HG03460 (cell line): Measurements from ENCODE around the gene INPP5A.

Experiments used
- ATAC-seq: cut with Tn5 transposase; IDR thresholded peaks from one replicate; pipeline ENCODE4 v1.9.1; 2021; ENCODE audit not compliant: unreplicated experiment

INPP5A gene

GRCh38 chr10:132712291-132712690 is 174.7 kb downstream of the INPP5A start:
- no peak for ATAC-seq

- no peak for ATAC-seq
These were observed 175.2 kb downstream of the INPP5A start for GRCh38 chr10:132712743-132713142.

GRCh38 chr10:132713421-132714095 is 176.0 kb downstream of the INPP5A start:
- ATAC-seq, result no peak

- ATAC-seq, result no peak
These were observed 176.8 kb downstream of the INPP5A start for GRCh38 chr10:132714096-132714985.

- ATAC-seq, result no peak
These were observed 177.6 kb downstream of the INPP5A start for GRCh38 chr10:132714986-132715775.

- ATAC-seq, result no peak
These were observed 178.4 kb downstream of the INPP5A start for GRCh38 chr10:132715776-132716680.

- no peak for ATAC-seq
These were observed 179.3 kb downstream of the INPP5A start for GRCh38 chr10:132716691-132717490.

- no peak for ATAC-seq
These were observed 184.1 kb downstream of the INPP5A start for GRCh38 chr10:132721725-132722124.

- ATAC-seq, result no peak
These were observed 185.1 kb downstream of the INPP5A start for GRCh38 chr10:132722394-132723329.

- no peak for ATAC-seq
These were observed 185.9 kb downstream of the INPP5A start for GRCh38 chr10:132723330-132723970.

GRCh38 chr10:132724446-132724845 is 186.9 kb downstream of the INPP5A start:
- no peak for ATAC-seq

- no peak for ATAC-seq
These were observed 187.6 kb downstream of the INPP5A start for GRCh38 chr10:132725202-132725601.

GRCh38 chr10:132726194-132726593 is 188.6 kb downstream of the INPP5A start:
- no peak for ATAC-seq

GRCh38 chr10:132726951-132727350 is 189.4 kb downstream of the INPP5A start:
- no peak for ATAC-seq

- no peak for ATAC-seq
These were observed 189.8 kb downstream of the INPP5A start for GRCh38 chr10:132727411-132727810.

GRCh38 chr10:132728321-132728720 is 190.7 kb downstream of the INPP5A start:
- no peak for ATAC-seq

- ATAC-seq, result no peak
These were observed 191.2 kb downstream of the INPP5A start for GRCh38 chr10:132728741-132729140.
